NCI-H1048 (cell line): ENCODE results near the gene GVQW3.
A peak's percentile ranks its signal among the peaks of the same experiment; 100 is the strongest.

ENCODE experiments used
- DNase-seq: peaks from one replicate; lab custom pipeline; 2025; lab: John Stamatoyannopoulos, UW

Gene GVQW3

GRCh38 chr11:76380977-76381719, at the start of gene GVQW3, which contains the start of gene THAP12:
Gene GVQW3 (plus strand): TSS chr11:76381323. CDS start chr11:76381829, 506 bp downstream.
Gene THAP12 (minus strand): TSS chr11:76381132. CDS start chr11:76380836, 296 bp downstream.
- peak; percentile 93 for DNase-seq

GRCh38 chr11:76334826-76335389, 46.2 kb upstream of the GVQW3 start:
- DNase-seq = no peak

- no peak for DNase-seq
These were observed 45.3 kb upstream of the GVQW3 start for GRCh38 chr11:76335842-76336241.

GRCh38 chr11:76336597-76336996, 44.5 kb upstream of the GVQW3 start:
- no peak for DNase-seq

GRCh38 chr11:76337469-76337868, 43.7 kb upstream of the GVQW3 start:
- DNase-seq = no peak

- no peak for DNase-seq
These were observed 43.2 kb upstream of the GVQW3 start for GRCh38 chr11:76337923-76338322.

GRCh38 chr11:76339221-76339620, 41.9 kb upstream of the GVQW3 start:
- no peak for DNase-seq

- no peak for DNase-seq
These were observed 33.7 kb upstream of the GVQW3 start for GRCh38 chr11:76347466-76347865.

- no peak for DNase-seq
These were observed 32.8 kb upstream of the GVQW3 start for GRCh38 chr11:76348348-76348747.

- no peak for DNase-seq
These were observed 26.0 kb upstream of the GVQW3 start for GRCh38 chr11:76355172-76355571.

GRCh38 chr11:76361374-76361773, 19.7 kb upstream of the GVQW3 start:
- DNase-seq = no peak

- no peak for DNase-seq
These were observed 19.3 kb upstream of the GVQW3 start for GRCh38 chr11:76361776-76362175.

GRCh38 chr11:76362716-76363115, 18.4 kb upstream of the GVQW3 start:
- no peak for DNase-seq

- DNase-seq = no peak
These were observed 16.0 kb upstream of the GVQW3 start for GRCh38 chr11:76365038-76365679.

GRCh38 chr11:76368490-76368889, 12.6 kb upstream of the GVQW3 start:
- DNase-seq = no peak

- no peak for DNase-seq
These were observed 11.7 kb upstream of the GVQW3 start for GRCh38 chr11:76369406-76369805.

- no peak for DNase-seq
These were observed 10.0 kb upstream of the GVQW3 start for GRCh38 chr11:76371170-76371569.

GRCh38 chr11:76376746-76377558, 4.2 kb upstream of the GVQW3 start:
- no peak for DNase-seq

- no peak for DNase-seq
These were observed 1.3 kb upstream of the GVQW3 start for GRCh38 chr11:76379807-76380158.

- no peak for DNase-seq
These were observed 755 bp upstream of the GVQW3 start for GRCh38 chr11:76380159-76380976.

- no peak for DNase-seq
These were observed 1.1 kb downstream of the GVQW3 start for GRCh38 chr11:76382209-76382608.

GRCh38 chr11:76385903-76386302, 4.8 kb downstream of the GVQW3 start:
- no peak for DNase-seq
